Activated CD4-positive, alpha-beta T cell treated with anti-CD3 and anti-CD28 coated beads for 36 hours (primary cell): ENCODE results near the gene SARNP. TPM values are rescaled to one million over a fixed set of nuclear protein-coding genes. Genes with fewer than 3 reads are reported as not detected.

Experiments
- ATAC-seq: fragments of 200-7000 bp; cut with Tn5 transposase; one replicate; pipeline ENCODE4 v1.10.0; 2021; ENCODE audit warnings: mild to moderate bottlenecking, moderate library complexity
- CTCF ChIA-PET: fragments of 350-600 bp; sonication (Branson Sonifier 250); formaldehyde crosslinking; loops from one replicate; lab custom pipeline; 2021; ENCODE audit warnings: antibody characterized with exemption; lab: Charles Lee
- POLR2A ChIA-PET: fragments of 350-600 bp; sonication (Branson Sonifier 250); formaldehyde crosslinking; loops from one replicate; lab custom pipeline; 2021; ENCODE audit warnings: antibody characterized with exemption, inconsistent platforms; lab: Charles Lee
- DNase-seq: peaks from one replicate; pipeline ENCODE4 v3.0.0-alpha.2; 2020
- H3K27ac Mint-ChIP-seq: one replicate; pipeline ENCODE4 v1.8.0; 2021; ENCODE audit warnings: mixed read lengths
- H3K27me3 Mint-ChIP-seq: one replicate; pipeline ENCODE4 v1.8.0; 2021; ENCODE audit warnings: mixed read lengths
- H3K36me3 Mint-ChIP-seq: one replicate; pipeline ENCODE4 v1.8.0; 2021; ENCODE audit warnings: low read depth, mixed read lengths
- H3K4me1 Mint-ChIP-seq: one replicate; pipeline ENCODE4 v1.8.0; 2021; ENCODE audit warnings: mixed read lengths
- H3K4me3 Mint-ChIP-seq: one replicate; pipeline ENCODE4 v1.8.0; 2021; ENCODE audit warnings: mild to moderate bottlenecking, moderate library complexity, mixed read lengths
- H3K9me3 Mint-ChIP-seq: one replicate; pipeline ENCODE4 v1.8.0; 2021; ENCODE audit warnings: low read depth, mixed read lengths
- intact Hi-C, 2 experiments: fragments of 100-400 bp; cut with DNase I in 1 of 2; cut with micrococcal nuclease in 1 of 2; formaldehyde crosslinking; loops; one replicate each; pipeline versions ENCODE4 v1.14.2 to v1.15.1; 2022 to 2024; cut with DNase I, micrococcal nuclease
- total RNA-seq, 2 experiments: library from RNA; stranded (reverse); gene quantifications; one replicate each; pipeline ENCODE4 v1.2.3, GENCODE V29; 2021

Gene SARNP
- total RNA-seq, 2 experiments from 2014 or later, result 111 to 114 TPM

GRCh38 chr12:55820679-55821078 is 3.2 kb upstream of the SARNP start:
- Mint-ChIP-seq H3K36me3 (peaks cover 37% of the 10 kb centered on the region), H3K27me3 (no peaks in the 10 kb centered on the region), H3K4me1 (peaks cover 51% of the 10 kb centered on the region), H3K4me3 (no peak overlapping the region), H3K9me3 (no peaks in the 10 kb centered on the region), H3K27ac (no peak overlapping the region)
- CTCF ChIA-PET, result interaction anchor here (1.0 to 1.9 kb wide), 6 partner anchors 9 to 220 kb away, joined by 3 to 9 read pairs (median 3); partner anchors contain the start of gene DNAJC14
- intact Hi-C loops, result no loop called here
- no peak for ATAC-seq
- no peak for DNase-seq
- POLR2A ChIA-PET, result interaction anchor here (0.5 to 1.0 kb wide), 3 partner anchors 77 to 488 kb away, joined by 3 to 8 read pairs (median 3); no protein-coding TSS in a partner anchor

DNA sequence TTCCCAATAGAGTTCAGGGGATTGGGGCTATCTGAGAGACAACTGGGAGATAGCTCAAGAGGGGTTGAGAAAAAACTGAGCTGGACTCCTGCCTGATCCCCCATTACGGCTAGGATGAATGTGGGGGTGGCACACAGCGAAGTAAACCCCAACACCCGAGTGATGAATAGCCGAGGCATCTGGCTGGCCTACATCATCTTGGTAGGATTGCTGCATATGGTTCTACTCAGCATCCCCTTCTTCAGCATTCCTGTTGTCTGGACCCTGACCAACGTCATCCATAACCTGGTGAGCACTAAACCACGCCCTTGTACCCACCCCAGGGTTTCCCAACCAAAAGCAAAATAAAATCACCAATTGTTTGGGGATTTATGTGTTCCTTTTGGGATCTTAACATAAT is 1.4 kb upstream of the SARNP start:
- DNase-seq, result no peak
- peaks cover 42% of the 10 kb centered on the region for H3K36me3 Mint-ChIP-seq
- H3K27me3 Mint-ChIP-seq, result no peaks in the 10 kb centered on the region
- intact Hi-C loops, result loop anchor here (1.0 to 5.0 kb wide), 3 partner anchors 10 to 868 kb away; partner anchors contain the start of genes DNAJC14 (in 1 of the 2), PTGES3 (in 1 of the 2), RPL41 (in 1 of the 2) and ZC3H10 (in 1 of the 2)
- ATAC-seq, result no peak
- H3K9me3 Mint-ChIP-seq, result no peaks in the 10 kb centered on the region
- H3K4me1 Mint-ChIP-seq, result peaks cover 52% of the 10 kb centered on the region
- H3K4me3 Mint-ChIP-seq, result no peak overlapping the region
- ChIA-PET POLR2A (interaction anchor here (0.9 to 2.8 kb wide), 3 partner anchors 11 to 818 kb away, joined by 3 to 43 read pairs (median 7); partner anchors contain the start of gene DNAJC14), CTCF (interaction anchor here (1.2 to 1.9 kb wide), 6 partner anchors 8 to 121 kb away, joined by 3 to 17 read pairs (median 8); partner anchors contain the start of gene DNAJC14)
- H3K27ac Mint-ChIP-seq, result peak overlapping the region; percentile 76

GRCh38 chr12:55818140-55818728 is 710 bp upstream of the SARNP start:
- ChIA-PET CTCF (interaction anchor here (0.7 to 3.6 kb wide), 24 partner anchors 9 to 646 kb away, joined by 3 to 25 read pairs (median 4); partner anchors contain the start of genes BLOC1S1, DNAJC14, ESYT1 and PA2G4), POLR2A (interaction anchor here (0.5 to 2.8 kb wide), 21 partner anchors 9 to 818 kb away, joined by 3 to 43 read pairs (median 3); partner anchors contain the start of genes DNAJC14, ESYT1, PA2G4 and RAB5B)
- ATAC-seq, result peak; percentile 45
- H3K4me3 Mint-ChIP-seq, result no peak overlapping the region
- H3K27me3 Mint-ChIP-seq, result no peaks in the 10 kb centered on the region
- intact Hi-C loops, result loop anchor here (1.0 to 5.0 kb wide), 3 partner anchors 11 to 869 kb away; partner anchors contain the start of genes DNAJC14 (in 1 of the 2), PTGES3 (in 1 of the 2), RPL41 (in 1 of the 2) and ZC3H10 (in 1 of the 2)
- DNase-seq, result no peak
- H3K27ac Mint-ChIP-seq, result no peak overlapping the region
- peaks cover 44% of the 10 kb centered on the region for H3K36me3 Mint-ChIP-seq
- H3K4me1 Mint-ChIP-seq, result peaks cover 51% of the 10 kb centered on the region
- no peaks in the 10 kb centered on the region for H3K9me3 Mint-ChIP-seq

- H3K36me3 Mint-ChIP-seq, result peaks cover 37% of the 10 kb centered on the region
- peaks cover 50% of the 10 kb centered on the region for H3K4me1 Mint-ChIP-seq
- ChIA-PET CTCF (interaction anchor here (0.9 to 3.6 kb wide), 18 partner anchors 13 to 647 kb away, joined by 3 to 25 read pairs (median 5); partner anchors contain the start of genes DNAJC14, ESYT1 and PYM1), POLR2A (interaction anchor here (0.6 to 2.8 kb wide), 8 partner anchors 13 to 326 kb away, joined by 3 to 43 read pairs (median 4); partner anchors contain the start of genes DNAJC14, PA2G4, RAB5B and ZC3H10)
- no peaks in the 10 kb centered on the region for H3K9me3 Mint-ChIP-seq
- H3K27ac Mint-ChIP-seq, result no peak overlapping the region
- intact Hi-C loops, result loop anchor here (1.0 to 5.0 kb wide), 17 partner anchors 12 to 870 kb away; partner anchors contain the start of genes GDF11 (in 2 of the 2), RPS26 (in 2 of the 2), ZC3H10 (in 2 of the 2) and BLOC1S1 (in 1 of the 2)
- ATAC-seq (no peak), DNase-seq (no peak)
- H3K4me3 Mint-ChIP-seq, result no peak overlapping the region
- no peaks in the 10 kb centered on the region for H3K27me3 Mint-ChIP-seq
Observed at GRCh38 chr12:55816881-55817344, 611 bp downstream of the SARNP start.

- ChIA-PET CTCF (interaction anchor here (0.9 to 3.6 kb wide), 6 partner anchors 14 to 124 kb away, joined by 3 to 25 read pairs (median 4); partner anchors contain the start of gene DNAJC14), POLR2A (interaction anchor here (0.5 kb wide), 1 partner anchor 92 kb away, joined by 8 read pairs; no protein-coding TSS in a partner anchor)
- intact Hi-C loops, result loop anchor here (5.0 kb wide), 2 partner anchors 302 to 872 kb away; partner anchors contain the start of genes PTGES3 (in 1 of the 2), RPL41 (in 1 of the 2) and ZC3H10 (in 1 of the 2)
- H3K9me3 Mint-ChIP-seq, result no peaks in the 10 kb centered on the region
- no peak for DNase-seq
- no peak overlapping the region for H3K4me3 Mint-ChIP-seq
- ATAC-seq, result no peak
- H3K4me1 Mint-ChIP-seq, result peaks cover 56% of the 10 kb centered on the region
- peak overlapping the region; percentile 14 for H3K27ac Mint-ChIP-seq
- H3K27me3 Mint-ChIP-seq, result no peaks in the 10 kb centered on the region
- peaks cover 41% of the 10 kb centered on the region for H3K36me3 Mint-ChIP-seq
Observed at GRCh38 chr12:55815473-55815872, 2.1 kb downstream of the SARNP start.

GRCh38 chr12:55814257-55814656 is 3.3 kb downstream of the SARNP start:
- DNase-seq, result no peak
- Mint-ChIP-seq H3K27me3 (no peaks in the 10 kb centered on the region), H3K36me3 (peaks cover 39% of the 10 kb centered on the region), H3K27ac (peak overlapping the region; percentile 2), H3K4me1 (peaks cover 52% of the 10 kb centered on the region), H3K4me3 (peak overlapping the region; percentile 27), H3K9me3 (no peaks in the 10 kb centered on the region)
- ChIA-PET POLR2A (no interaction called here), CTCF (interaction anchor here (0.7 to 1.8 kb wide), 3 partner anchors 76 to 226 kb away, joined by 3 to 5 read pairs (median 3); no protein-coding TSS in a partner anchor)
- intact Hi-C loops, result no loop called here
- ATAC-seq, result no peak

DNA sequence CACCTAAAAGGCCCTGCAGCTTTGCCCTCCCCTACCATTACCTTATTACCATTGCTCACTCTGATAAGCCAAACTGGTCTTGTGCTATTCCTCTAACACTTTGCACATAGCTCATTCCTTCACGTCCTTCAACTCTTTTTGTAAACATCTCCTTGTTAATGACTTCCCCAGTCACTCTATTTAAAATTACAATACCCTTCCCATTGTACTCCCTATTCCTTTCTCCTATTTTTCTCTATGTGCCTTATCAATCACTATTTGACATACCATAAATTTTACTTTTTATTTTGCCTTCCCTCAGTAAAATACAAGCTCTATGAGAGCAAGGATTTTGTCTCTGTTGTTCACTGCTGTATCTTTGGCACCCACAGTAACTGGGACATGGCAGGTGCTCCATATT is 5.4 kb downstream of the SARNP start:
- Mint-ChIP-seq H3K4me1 (peaks cover 43% of the 10 kb centered on the region), H3K27me3 (no peaks in the 10 kb centered on the region), H3K4me3 (no peak overlapping the region), H3K36me3 (peaks cover 45% of the 10 kb centered on the region), H3K9me3 (no peaks in the 10 kb centered on the region), H3K27ac (peak overlapping the region; percentile 44)
- ATAC-seq (no peak), DNase-seq (no peak)
- intact Hi-C loops, result no loop called here
- ChIA-PET POLR2A (interaction anchor here (0.6 to 0.7 kb wide), 3 partner anchors 13 to 201 kb away, joined by 3 to 4 read pairs (median 3); no protein-coding TSS in a partner anchor), CTCF (interaction anchor here (0.6 to 1.9 kb wide), 6 partner anchors 12 to 267 kb away, joined by 3 to 10 read pairs (median 4); no protein-coding TSS in a partner anchor)

DNA sequence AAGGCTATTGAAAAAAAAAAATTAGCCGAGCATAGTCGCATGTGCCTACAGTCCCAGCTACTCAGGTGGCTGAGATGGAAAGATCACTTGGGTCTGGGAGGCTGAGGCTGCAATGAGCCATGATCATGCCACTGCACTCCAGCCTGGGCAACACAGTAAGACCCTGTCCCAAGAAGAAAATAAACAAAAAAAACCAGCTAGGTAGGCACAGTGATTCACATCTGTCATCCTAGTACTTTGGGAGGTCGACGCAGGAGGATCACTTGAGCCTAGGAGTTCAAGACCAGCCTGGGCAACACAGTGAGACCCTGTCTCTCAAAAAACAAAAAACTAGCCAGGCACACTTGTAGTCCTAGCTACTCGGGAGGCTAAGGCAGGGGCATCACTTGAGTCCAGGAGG is 8.2 kb downstream of the SARNP start:
- DNase-seq (no peak), ATAC-seq (no peak)
- intact Hi-C loops, result no loop called here
- no peaks in the 10 kb centered on the region for H3K27me3 Mint-ChIP-seq
- peak overlapping the region; percentile 19 for H3K27ac Mint-ChIP-seq
- ChIA-PET CTCF (interaction anchor here (0.6 to 1.3 kb wide), 6 partner anchors 13 to 127 kb away, joined by 3 to 5 read pairs (median 4); no protein-coding TSS in a partner anchor), POLR2A (interaction anchor here (0.7 kb wide), 1 partner anchor 84 kb away, joined by 4 read pairs; no protein-coding TSS in a partner anchor)
- no peaks in the 10 kb centered on the region for H3K9me3 Mint-ChIP-seq
- H3K4me1 Mint-ChIP-seq, result peaks cover 33% of the 10 kb centered on the region
- peaks cover 37% of the 10 kb centered on the region for H3K36me3 Mint-ChIP-seq
- no peak overlapping the region for H3K4me3 Mint-ChIP-seq

DNA sequence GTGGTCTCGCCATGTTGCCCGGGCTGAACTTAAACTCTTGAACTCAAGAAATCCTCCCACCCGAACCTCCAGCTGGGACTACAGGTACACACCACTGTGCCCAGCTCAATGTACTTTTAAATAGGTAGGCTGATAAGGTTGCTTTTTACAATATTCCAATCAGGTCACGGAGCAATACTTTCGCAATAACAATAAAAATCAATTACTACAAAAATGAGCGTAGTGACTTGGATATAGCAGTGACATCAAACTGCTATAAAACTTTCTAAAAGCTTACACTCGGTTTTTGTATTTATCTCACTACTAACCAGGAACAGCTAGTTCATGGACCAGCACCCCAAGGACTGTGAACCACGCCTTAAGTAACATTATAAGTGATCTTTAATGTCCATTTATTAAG is 10.5 kb downstream of the SARNP start:
- H3K4me3 Mint-ChIP-seq, result no peak overlapping the region
- ATAC-seq, result no peak
- H3K36me3 Mint-ChIP-seq, result peaks cover 35% of the 10 kb centered on the region
- no peak for DNase-seq
- no peak overlapping the region for H3K27ac Mint-ChIP-seq
- ChIA-PET CTCF (interaction anchor here (0.6 to 1.1 kb wide), 3 partner anchors 16 to 70 kb away, joined by 3 to 4 read pairs (median 3); no protein-coding TSS in a partner anchor), POLR2A (interaction anchor here (0.6 to 0.7 kb wide), 2 partner anchors 18 to 75 kb away, joined by 3 to 7 read pairs; no protein-coding TSS in a partner anchor)
- H3K4me1 Mint-ChIP-seq, result peaks cover 22% of the 10 kb centered on the region
- intact Hi-C loops, result no loop called here
- no peaks in the 10 kb centered on the region for H3K27me3 Mint-ChIP-seq
- H3K9me3 Mint-ChIP-seq, result no peaks in the 10 kb centered on the region

GRCh38 chr12:55797550-55797949 is 20.0 kb downstream of the SARNP start:
- no peak for DNase-seq
- H3K27ac Mint-ChIP-seq, result no peak overlapping the region
- ATAC-seq, result no peak
- ChIA-PET POLR2A (no interaction called here), CTCF (interaction anchor here (1.0 to 6.6 kb wide), 7 partner anchors 15 to 59 kb away, joined by 3 to 53 read pairs (median 5); partner anchors contain the start of gene ORMDL2)
- peaks cover 41% of the 10 kb centered on the region for H3K36me3 Mint-ChIP-seq
- peaks cover 8% of the 10 kb centered on the region for H3K4me1 Mint-ChIP-seq
- H3K9me3 Mint-ChIP-seq, result no peaks in the 10 kb centered on the region
- intact Hi-C loops, result loop anchor here (1.0 to 2.0 kb wide), 2 partner anchors 59 kb away; no protein-coding TSS in a partner anchor
- H3K27me3 Mint-ChIP-seq, result no peaks in the 10 kb centered on the region
- no peak overlapping the region for H3K4me3 Mint-ChIP-seq
